NCI-H1417 treated with DMSO at 0.1 percent for 48 hours (cell line): ENCODE measurements around the gene PLD1.
A peak's percentile ranks its signal among the peaks of the same experiment; 100 is the strongest.
"Not testable (repeated sequence)": the region's sequence is repeated elsewhere in the genome, so short reads cannot be mapped to it uniquely, and the experiment has no call there.

Experiments used
- DNase-seq: peaks from one replicate; lab custom pipeline; 2025; lab: John Stamatoyannopoulos, UW

The PLD1 gene

GRCh38 chr3:171607452-171607851, 202.8 kb downstream of the PLD1 start:
- no peak for DNase-seq

GRCh38 chr3:171606151-171606751, 204.0 kb downstream of the PLD1 start:
- no peak for DNase-seq

GRCh38 chr3:171604370-171604769, 205.9 kb downstream of the PLD1 start:
- DNase-seq: no peak

GRCh38 chr3:171602072-171602471, 208.2 kb downstream of the PLD1 start:
- no peak for DNase-seq

- no peak for DNase-seq
These were observed 210.3 kb downstream of the PLD1 start for GRCh38 chr3:171600030-171600429.

GRCh38 chr3:171598990-171599389, 211.3 kb downstream of the PLD1 start:
- no peak for DNase-seq

- no peak for DNase-seq
These were observed 217.5 kb downstream of the PLD1 start for GRCh38 chr3:171592786-171593185.

- no peak for DNase-seq
These were observed 219.2 kb downstream of the PLD1 start for GRCh38 chr3:171591070-171591469.

GRCh38 chr3:171586274-171586673, 224.0 kb downstream of the PLD1 start:
- DNase-seq: no peak

- no peak for DNase-seq
These were observed 225.2 kb downstream of the PLD1 start for GRCh38 chr3:171585039-171585438.

- DNase-seq: no peak
These were observed 226.2 kb downstream of the PLD1 start for GRCh38 chr3:171584100-171584499.

GRCh38 chr3:171574556-171575240, 235.6 kb downstream of the PLD1 start:
- DNase-seq: no peak

- DNase-seq: no peak
These were observed 240.6 kb downstream of the PLD1 start for GRCh38 chr3:171569571-171570132.

- DNase-seq: no peak
These were observed 241.5 kb downstream of the PLD1 start for GRCh38 chr3:171568766-171569165.

- DNase-seq: peak; percentile 9
These were observed 243.4 kb downstream of the PLD1 start for GRCh38 chr3:171566803-171567422.

- DNase-seq: no peak
These were observed 244.7 kb downstream of the PLD1 start for GRCh38 chr3:171565481-171566058.

GRCh38 chr3:171564748-171565480, 245.4 kb downstream of the PLD1 start:
- DNase-seq: no peak

GRCh38 chr3:171563298-171563697, 247.0 kb downstream of the PLD1 start:
- DNase-seq: no peak

GRCh38 chr3:171562459-171562858, 247.8 kb downstream of the PLD1 start:
- not testable (repeated sequence) for DNase-seq

- no peak for DNase-seq
These were observed 248.5 kb downstream of the PLD1 start for GRCh38 chr3:171561596-171562323.

GRCh38 chr3:171559586-171559985, 250.7 kb downstream of the PLD1 start:
- no peak for DNase-seq
